ENCODE results near the gene PLB1.
"Not testable (repeated sequence)": the region's sequence is repeated elsewhere in the genome, so short reads cannot be mapped to it uniquely, and the experiment has no call there.

PLB1 gene

GRCh38 chr2:28648671-28649395 lies 153.0 kb downstream of the PLB1 start:
- DNase-seq (ENCODE audit: low spot score): no peak

- DNase-seq (ENCODE audit: low spot score): peak; percentile 64
Observed at GRCh38 chr2:28649481-28650265, 153.8 kb downstream of the PLB1 start.

- DNase-seq (ENCODE audit: low spot score): no peak
Observed at GRCh38 chr2:28650266-28650584, 154.4 kb downstream of the PLB1 start.

GRCh38 chr2:28652217-28652616 lies 156.4 kb downstream of the PLB1 start:
- no peak for DNase-seq (ENCODE audit: low spot score)

- no peak for DNase-seq (ENCODE audit: low spot score)
Observed at GRCh38 chr2:28653892-28654662, 158.2 kb downstream of the PLB1 start.

- peak; percentile 65 for DNase-seq (ENCODE audit: low spot score)
Observed at GRCh38 chr2:28654663-28655320, 158.9 kb downstream of the PLB1 start.

GRCh38 chr2:28656937-28657615 lies 161.2 kb downstream of the PLB1 start:
- peak; percentile 40 for DNase-seq (ENCODE audit: low spot score)

- no peak for DNase-seq (ENCODE audit: low spot score)
Observed at GRCh38 chr2:28658369-28658768, 162.5 kb downstream of the PLB1 start.

- DNase-seq (ENCODE audit: low spot score): no peak
Observed at GRCh38 chr2:28659127-28659526, 163.3 kb downstream of the PLB1 start.

GRCh38 chr2:28661589-28662001 lies 165.7 kb downstream of the PLB1 start:
- DNase-seq (ENCODE audit: low spot score): no peak

- DNase-seq (ENCODE audit: low spot score): peak; percentile 78
Observed at GRCh38 chr2:28662044-28662443, 166.2 kb downstream of the PLB1 start.

GRCh38 chr2:28662468-28663181 lies 166.8 kb downstream of the PLB1 start:
- DNase-seq (ENCODE audit: low spot score): peak; percentile 22

- DNase-seq (ENCODE audit: low spot score): no peak
Observed at GRCh38 chr2:28663359-28663758, 167.5 kb downstream of the PLB1 start.

GRCh38 chr2:28664120-28664842 lies 168.4 kb downstream of the PLB1 start:
- no peak for DNase-seq (ENCODE audit: low spot score)

- DNase-seq (ENCODE audit: low spot score): no peak
Observed at GRCh38 chr2:28665041-28665704, 169.3 kb downstream of the PLB1 start.

GRCh38 chr2:28665811-28666377 lies 170.0 kb downstream of the PLB1 start:
- not testable (repeated sequence) for DNase-seq (ENCODE audit: low spot score)

- DNase-seq (ENCODE audit: low spot score): no peak
Observed at GRCh38 chr2:28666496-28667184, 170.8 kb downstream of the PLB1 start.

GRCh38 chr2:28667261-28667660 lies 171.4 kb downstream of the PLB1 start:
- DNase-seq (ENCODE audit: low spot score): no peak

All from LoVo (cell line).